GM12891 (cell line): ENCODE results near the gene PDHX.

Source experiments
- DNase-seq: peaks from one replicate; pipeline ENCODE4 v3.0.0; 2011; ENCODE audit warnings: low spot score; ENCODE audit not compliant: insufficient read length
- FAIRE-seq: peaks from 2 replicates; lab custom pipeline; 2011; peaks lifted over from hg19 to GRCh38; lab: Jason Lieb, UNC
- PAX5 ChIP-seq: IDR thresholded peaks from 2 replicates; pipeline ENCODE4 v1.6.1; 2011; ENCODE audit warnings: low read length, moderate library complexity, mild to moderate bottlenecking; ENCODE audit not compliant: insufficient read depth, severe bottlenecking
- POLR2A ChIP-seq: IDR thresholded peaks from 2 replicates; pipeline ENCODE4 v1.6.1; 2011; ENCODE audit warnings: low read depth, low read length, control low read depth
- POLR2AphosphoS5 ChIP-seq: IDR thresholded peaks from 2 replicates; pipeline ENCODE4 v1.6.1; 2011; ENCODE audit warnings: low read depth, low read length, control low read depth
- POU2F2 ChIP-seq: IDR thresholded peaks from 2 replicates; pipeline ENCODE4 v1.6.1; 2011; ENCODE audit warnings: low read depth, mild to moderate bottlenecking, control low read depth, low read length, moderate library complexity
- SPI1 ChIP-seq: IDR thresholded peaks from 2 replicates; pipeline ENCODE4 v1.6.1; 2011; ENCODE audit warnings: low read depth, low read length, control low read depth
- TAF1 ChIP-seq: IDR thresholded peaks from 2 replicates; pipeline ENCODE4 v1.6.1; 2011; ENCODE audit warnings: low read depth, low read length, control low read depth

Gene PDHX

GRCh38 chr11:34978236-34979191, 62.1 kb downstream of the PDHX start:
- DNase-seq (no peak), FAIRE-seq (no peak)
- no peak for TF ChIP-seq PAX5
- no peak for TF ChIP-seq POU2F2
- TF ChIP-seq POLR2A: no peak
- no peak for TF ChIP-seq TAF1
- TF ChIP-seq SPI1: no peak
- TF ChIP-seq POLR2AphosphoS5: no peak

- FAIRE-seq (no peak), DNase-seq (no peak)
- TF ChIP-seq SPI1: no peak
- TF ChIP-seq POLR2A: no peak
- no peak for TF ChIP-seq TAF1
- TF ChIP-seq POLR2AphosphoS5: no peak
- TF ChIP-seq PAX5: no peak
- no peak for TF ChIP-seq POU2F2
Observed at GRCh38 chr11:34984514-34984913, 68.1 kb downstream of the PDHX start.

GRCh38 chr11:34986883-34987520, 70.6 kb downstream of the PDHX start:
- TF ChIP-seq SPI1 (no peak), POLR2A (no peak), TAF1 (no peak), POLR2AphosphoS5 (no peak), POU2F2 (no peak), PAX5 (no peak)
- DNase-seq (no peak), FAIRE-seq (peak; percentile 58)

GRCh38 chr11:34987617-34988016, 71.2 kb downstream of the PDHX start:
- FAIRE-seq (peak; percentile 33), DNase-seq (no peak)
- TF ChIP-seq PAX5: no peak
- no peak for TF ChIP-seq POLR2AphosphoS5
- no peak for TF ChIP-seq SPI1
- no peak for TF ChIP-seq POU2F2
- no peak for TF ChIP-seq POLR2A
- no peak for TF ChIP-seq TAF1

DNA sequence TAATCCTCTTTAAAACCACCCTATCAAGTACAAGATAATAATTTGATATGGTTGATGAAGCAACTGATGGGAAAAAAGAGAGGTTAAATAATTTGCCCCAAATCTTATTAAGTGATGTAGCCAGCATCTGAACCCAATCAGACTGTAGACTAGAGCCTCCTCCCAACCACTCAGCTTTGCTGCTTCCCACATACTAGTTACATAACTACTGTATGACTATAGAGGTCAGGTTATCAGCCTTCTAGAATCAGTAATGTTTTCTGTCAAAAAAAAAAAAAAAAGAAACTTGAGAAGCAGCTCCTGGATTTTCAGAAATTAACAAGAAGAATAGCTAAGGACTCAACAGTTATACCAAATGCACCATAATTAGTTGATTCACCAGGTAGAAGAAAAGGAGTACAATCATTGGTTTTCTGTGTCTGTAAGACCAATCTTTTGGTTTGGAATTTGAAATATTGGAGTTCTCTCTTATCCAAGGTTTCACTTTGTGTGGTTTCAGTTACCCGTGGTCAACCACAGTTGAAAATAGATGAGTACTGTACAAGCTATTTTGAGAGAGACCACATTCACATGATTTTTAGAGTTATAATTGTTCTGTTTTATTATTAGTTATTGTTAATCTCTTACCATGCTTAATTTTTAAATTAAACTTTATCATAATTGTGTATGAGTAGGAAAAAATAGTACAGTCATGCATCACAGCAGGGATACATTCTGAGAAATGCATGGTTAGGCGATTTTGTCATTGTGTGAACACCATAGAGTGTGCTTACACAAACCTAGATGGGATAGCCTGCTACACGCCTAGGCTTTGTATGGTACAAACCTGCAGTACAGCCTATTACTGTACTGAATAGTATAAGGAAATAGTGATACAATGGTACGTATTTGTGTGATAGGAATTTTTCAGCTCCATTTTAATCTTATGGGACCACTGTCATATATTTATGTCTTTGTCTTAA, 72.2 kb downstream of the PDHX start:
- TF ChIP-seq PAX5: no peak
- TF ChIP-seq POLR2A: no peak
- TF ChIP-seq POU2F2: no peak
- no peak for TF ChIP-seq TAF1
- TF ChIP-seq POLR2AphosphoS5: no peak
- no peak for TF ChIP-seq SPI1
- peak; percentile 91 for FAIRE-seq
- no peak for DNase-seq

GRCh38 chr11:34990916-34991315, 74.5 kb downstream of the PDHX start:
- no peak for FAIRE-seq
- no peak for DNase-seq

GRCh38 chr11:34994854-34995253, 78.4 kb downstream of the PDHX start:
- TF ChIP-seq POLR2AphosphoS5: no peak
- TF ChIP-seq POU2F2: no peak
- TF ChIP-seq POLR2A: no peak
- no peak for TF ChIP-seq PAX5
- TF ChIP-seq TAF1: no peak
- TF ChIP-seq SPI1: no peak
- DNase-seq (no peak), FAIRE-seq (no peak)

More at GRCh38 chr11:34990916-34991315, 74.5 kb downstream of the PDHX start:
- TF ChIP-seq PAX5: no peak
- TF ChIP-seq SPI1: no peak
- TF ChIP-seq POLR2AphosphoS5: no peak
- TF ChIP-seq POLR2A: no peak
- TF ChIP-seq POU2F2: no peak
- TF ChIP-seq TAF1: no peak

GRCh38 chr11:34996958-34997357, 80.5 kb downstream of the PDHX start:
- FAIRE-seq (no peak), DNase-seq (no peak)
- TF ChIP-seq POLR2AphosphoS5 (no peak), PAX5 (no peak), SPI1 (no peak), POLR2A (no peak), POU2F2 (no peak), TAF1 (no peak)

DNA sequence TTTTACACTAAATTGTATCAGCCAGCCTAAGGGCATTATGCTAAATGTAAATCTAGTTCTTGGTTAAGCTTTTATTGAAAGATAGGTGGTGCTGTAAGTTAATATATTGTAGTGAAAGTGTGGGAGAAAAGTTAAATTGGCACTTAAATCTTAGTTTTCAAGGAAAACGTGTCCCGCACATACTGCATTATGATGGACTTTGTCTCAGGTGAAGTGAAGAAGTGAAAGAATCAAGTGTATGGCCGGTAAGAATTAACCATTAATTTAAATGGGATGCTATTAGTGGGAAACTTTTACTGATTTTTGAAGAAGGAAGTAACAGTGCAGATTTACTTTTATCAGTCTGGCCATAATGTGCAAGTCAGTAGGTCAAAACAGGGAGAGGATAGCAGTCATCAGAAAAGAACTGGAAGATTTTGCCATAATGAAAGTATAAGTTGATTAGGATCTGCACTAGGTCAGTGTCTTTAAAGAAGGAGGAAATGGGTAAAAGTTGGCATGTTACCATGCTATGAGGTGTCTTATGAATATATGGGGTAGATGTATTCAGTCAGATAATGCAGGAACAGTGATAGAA, 81.6 kb downstream of the PDHX start:
- FAIRE-seq (peak; percentile 76), DNase-seq (no peak)
- no peak for TF ChIP-seq POLR2AphosphoS5
- TF ChIP-seq SPI1: peak; percentile 22; the same call in 1 of the 2 replicates

GRCh38 chr11:34999453-34999852, 83.0 kb downstream of the PDHX start:
- DNase-seq (no peak), FAIRE-seq (peak; percentile 58)
- TF ChIP-seq POU2F2 (no peak), SPI1 (no peak), PAX5 (no peak), POLR2AphosphoS5 (no peak), POLR2A (no peak), TAF1 (no peak)
